ENCODE measurements around the gene LSAMP. TPM values are rescaled to one million over a fixed set of nuclear protein-coding genes. Genes with fewer than 3 reads are reported as not detected.
"Not testable (repeated sequence)": the region's sequence is repeated elsewhere in the genome, so short reads cannot be mapped to it uniquely, and the experiment has no call there.

Gene LSAMP
- total and polyA plus RNA-seq, 7 donors, result 0.23 to 47.1 (median 22.9) TPM

DNA sequence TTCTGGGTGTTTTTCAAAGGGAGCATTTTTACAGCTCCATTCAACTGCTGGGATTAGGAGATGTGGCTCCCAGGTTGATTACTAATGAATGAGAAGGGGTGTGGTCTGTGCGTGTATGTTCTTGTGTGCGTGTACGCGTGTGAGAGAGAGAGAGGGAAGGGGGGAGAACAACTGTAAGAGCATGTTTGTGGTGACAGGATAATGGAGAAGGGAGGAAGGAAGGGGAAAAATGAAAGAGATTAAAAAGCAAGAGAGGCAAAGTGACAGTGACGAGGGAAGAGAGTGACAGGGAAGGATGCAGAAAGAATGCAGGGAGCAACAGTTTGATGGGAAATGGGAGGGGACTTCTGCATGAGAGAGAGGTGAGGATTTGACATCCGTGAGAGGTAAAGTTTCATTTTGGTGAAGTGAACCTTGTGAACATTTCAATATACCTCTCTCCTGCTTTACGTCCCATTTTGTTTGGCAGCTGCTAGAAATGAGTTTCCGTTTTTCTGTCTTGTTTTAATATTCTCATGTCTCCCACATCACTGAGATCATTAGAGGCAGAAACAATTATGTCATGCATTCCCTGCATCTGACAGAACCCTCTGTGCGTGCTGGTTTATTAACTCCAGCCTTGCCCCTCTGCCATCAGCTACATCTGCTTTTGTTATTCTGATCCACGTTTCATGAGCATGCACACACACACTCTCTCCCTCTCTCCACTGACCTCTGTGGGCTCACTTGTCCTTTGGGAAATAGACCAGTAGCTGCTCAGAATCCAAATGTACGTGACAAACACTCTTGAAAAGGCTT lies 660.3 kb downstream of the LSAMP start:
- no peaks in the 10 kb centered on the region for H3K36me3 ChIP-seq

GRCh38 chr3:115783938-115784738 lies 661.1 kb downstream of the LSAMP start:
- Histone ChIP-seq H3K9me3 (no peaks in the 10 kb centered on the region), H3K4me3 (peak overlapping the region; percentile 42 to 77 (median 74)), H3K27me3 (no peaks in the 10 kb centered on the region), H3K27ac (peak overlapping the region; percentile 83 to 94 (median 86)), H3K4me1 (peaks cover 0 to 17% (median 7%) of the 10 kb centered on the region in 4 donors), H3K36me3 (no peaks in the 10 kb centered on the region)
- WGBS, 2 donors, result 0 to 1% methylated on average over 81 of the region's 81 CpGs
- intact Hi-C loops (cut with DNase I), result loop anchor here (2.0 to 5.0 kb wide), 2 partner anchors 31 to 92 kb away; no protein-coding TSS in a partner anchor
- no peak for TF ChIP-seq POLR2A (IDR thresholded peaks at IDR 0.05)
- peak; percentile 81 to 96 (median 88) for TF ChIP-seq CTCF (IDR thresholded peaks at IDR 0.05)
- peak; percentile 35 to 77 (median 70) for TF ChIP-seq POLR2AphosphoS5 (IDR thresholded peaks at IDR 0.05)
- DNase-seq, result peak; percentile 94

More for the DNA sequence above, 660.3 kb downstream of the LSAMP start:
- no peaks in the 10 kb centered on the region for H3K9me3 ChIP-seq
- H3K27ac ChIP-seq, result peak overlapping the region; percentile 83 to 94 (median 86)
- intact Hi-C loops (cut with DNase I), result loop anchor here (2.0 to 5.0 kb wide), 2 partner anchors 30 to 93 kb away; no protein-coding TSS in a partner anchor
- no peaks in the 10 kb centered on the region for H3K27me3 ChIP-seq
- peak overlapping the region; percentile 42 to 77 (median 74) for H3K4me3 ChIP-seq
- WGBS, 2 donors, result 4 to 8% methylated on average over 11 of the region's 11 CpGs
- TF ChIP-seq CTCF (IDR thresholded peaks at IDR 0.05), result no peak
- no peak for TF ChIP-seq EP300 (IDR thresholded peaks at IDR 0.05)
- TF ChIP-seq POLR2AphosphoS5 (IDR thresholded peaks at IDR 0.05), result no peak
- no peak for TF ChIP-seq POLR2A (IDR thresholded peaks at IDR 0.05)
- peaks cover 0 to 17% (median 7%) of the 10 kb centered on the region in 4 donors for H3K4me1 ChIP-seq
- DNase-seq, result no peak

DNA sequence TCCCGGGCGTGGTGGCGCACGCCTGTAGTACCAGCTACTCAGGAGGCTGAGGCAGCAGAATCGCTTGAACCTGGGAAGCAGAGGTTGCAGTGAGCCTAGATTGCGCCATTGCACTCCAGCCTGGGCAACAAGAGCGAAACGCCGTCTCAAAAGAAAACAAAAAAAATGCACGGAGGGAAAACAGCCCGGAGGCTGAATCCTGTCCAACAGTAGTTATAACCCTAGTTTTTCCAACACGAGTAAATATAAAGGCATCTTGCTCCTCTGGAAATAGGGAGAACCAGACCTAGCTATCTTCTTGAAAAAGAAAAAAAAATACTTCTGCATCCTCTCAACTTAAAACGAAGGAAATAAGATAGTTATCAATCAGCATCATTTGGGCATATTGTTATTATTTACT lies 661.9 kb downstream of the LSAMP start:
- not testable (repeated sequence) for H3K9me3 ChIP-seq, H3K27me3 ChIP-seq, DNase-seq, H3K36me3 ChIP-seq
- 53 to 73% methylated on average over 13 of the region's 13 CpGs for WGBS, 2 donors
- H3K4me3 ChIP-seq, result peak overlapping the region; percentile 42 to 77 (median 74)
- intact Hi-C loops (cut with DNase I), result loop anchor here (5.0 kb wide), 1 partner anchor 91 kb away; no protein-coding TSS in a partner anchor
- peaks cover 0 to 17% (median 7%) of the 10 kb centered on the region in 4 donors for H3K4me1 ChIP-seq
- H3K27ac ChIP-seq, result peak overlapping the region; percentile 83 to 94 (median 86)

DNA sequence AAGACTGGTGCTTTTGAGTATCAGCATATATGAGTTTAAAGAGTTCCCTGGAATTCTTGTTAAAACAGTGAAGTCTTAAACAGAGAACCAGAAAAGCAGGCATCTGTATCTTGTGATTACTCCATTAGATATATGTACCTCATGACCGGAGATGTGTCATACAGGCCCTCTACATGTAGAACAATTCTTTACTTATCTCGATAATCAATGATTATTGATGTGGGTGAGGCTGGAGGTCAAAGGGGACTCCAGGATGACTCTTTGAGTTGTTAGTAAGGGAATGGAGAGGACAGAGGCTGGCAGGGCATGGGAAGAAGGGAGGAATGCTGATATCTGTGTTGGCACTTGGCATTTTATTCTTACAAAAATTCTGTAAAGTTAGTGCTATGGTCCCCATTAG lies 666.3 kb downstream of the LSAMP start:
- WGBS, 2 donors, result 89 to 92% methylated on average over 2 of the region's 2 CpGs
- H3K9me3 ChIP-seq, result no peaks in the 10 kb centered on the region
- intact Hi-C loops (cut with DNase I), result no loop called here
- H3K4me3 ChIP-seq, result no peak overlapping the region
- DNase-seq, result no peak
- no peaks in the 10 kb centered on the region for H3K27me3 ChIP-seq
- H3K4me1 ChIP-seq, result peaks cover 0 to 6% (median 0%) of the 10 kb centered on the region in 4 donors
- TF ChIP-seq POLR2AphosphoS5 (IDR thresholded peaks at IDR 0.05) (no peak), EP300 (IDR thresholded peaks at IDR 0.05) (no peak), CTCF (IDR thresholded peaks at IDR 0.05) (no peak), POLR2A (IDR thresholded peaks at IDR 0.05) (no peak)
- no peaks in the 10 kb centered on the region for H3K36me3 ChIP-seq
- no peak overlapping the region for H3K27ac ChIP-seq

DNA sequence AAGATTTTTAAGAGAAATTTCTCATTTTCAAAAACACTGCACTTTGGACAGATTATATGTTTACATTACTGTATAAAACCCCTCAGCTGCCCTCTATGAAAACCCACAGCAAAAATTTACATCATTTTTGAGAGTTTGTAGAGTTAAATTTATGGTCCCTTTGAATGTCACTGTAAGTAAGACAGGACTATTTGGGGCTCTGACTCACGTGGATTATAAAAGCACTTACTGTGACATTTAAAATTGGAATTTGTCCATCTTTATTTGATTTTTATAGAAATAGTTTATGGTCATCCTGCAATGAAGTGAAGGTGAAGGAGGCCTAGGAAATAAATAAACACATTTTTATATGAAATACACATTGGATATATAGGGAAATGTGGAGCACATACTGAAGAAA lies 672.3 kb downstream of the LSAMP start:
- Histone ChIP-seq H3K9me3 (no peaks in the 10 kb centered on the region), H3K36me3 (no peaks in the 10 kb centered on the region), H3K4me3 (no peak overlapping the region), H3K27ac (no peak overlapping the region), H3K4me1 (no peaks in the 10 kb centered on the region), H3K27me3 (no peaks in the 10 kb centered on the region)
- TF ChIP-seq POLR2AphosphoS5 (IDR thresholded peaks at IDR 0.05) (no peak), EP300 (IDR thresholded peaks at IDR 0.05) (no peak), POLR2A (IDR thresholded peaks at IDR 0.05) (no peak), CTCF (IDR thresholded peaks at IDR 0.05) (no peak)
- intact Hi-C loops (cut with DNase I), result no loop called here
- 6 to 55% methylated on average over 1 of the region's 1 CpG for WGBS, 2 donors
- DNase-seq, result no peak

Data from sigmoid colon (tissue), 7 donors.